ENCODE results near the gene NTRK2.

GRCh38 chr9:84754461-84754860 lies 84.9 kb downstream of the NTRK2 start:
- TF ChIP-seq POLR2A (IDR thresholded peaks at IDR 0.05) (no peak), CTCF (IDR thresholded peaks at IDR 0.05) (no peak)
